Transverse colon (tissue), 3 donors: ENCODE measurements around the gene ZDHHC19.

Experiments used
- POLR2A ChIP-seq: fragments of 450-650 bp; IDR thresholded peaks from one replicate; pipeline ENCODE4 v1.6.1; 2016; ENCODE audit warnings: antibody characterized with exemption, mild to moderate bottlenecking, moderate library complexity
- TF ChIP-seq, protein P1 (sequence below), 5 experiments: fragments of 200-600 bp in 3 of 5; fragments of 450-650 bp in 2 of 5; sonication (generic) in 3 of 5; IDR thresholded peaks; 1 replicate in 2 of 5; 2 replicates in 3 of 5; pipeline ENCODE4 v1.5.1; 2016 to 2017; ENCODE audit warnings: antibody characterized with exemption in 5 of 5, inconsistent platforms in 3 of 5, mild to moderate bottlenecking in 2 of 5, moderate library complexity in 1 of 5

GRCh38 chr3:196219194-196219969 is 8.2 kb upstream of the ZDHHC19 start:
- TF ChIP-seq, protein P1, sequence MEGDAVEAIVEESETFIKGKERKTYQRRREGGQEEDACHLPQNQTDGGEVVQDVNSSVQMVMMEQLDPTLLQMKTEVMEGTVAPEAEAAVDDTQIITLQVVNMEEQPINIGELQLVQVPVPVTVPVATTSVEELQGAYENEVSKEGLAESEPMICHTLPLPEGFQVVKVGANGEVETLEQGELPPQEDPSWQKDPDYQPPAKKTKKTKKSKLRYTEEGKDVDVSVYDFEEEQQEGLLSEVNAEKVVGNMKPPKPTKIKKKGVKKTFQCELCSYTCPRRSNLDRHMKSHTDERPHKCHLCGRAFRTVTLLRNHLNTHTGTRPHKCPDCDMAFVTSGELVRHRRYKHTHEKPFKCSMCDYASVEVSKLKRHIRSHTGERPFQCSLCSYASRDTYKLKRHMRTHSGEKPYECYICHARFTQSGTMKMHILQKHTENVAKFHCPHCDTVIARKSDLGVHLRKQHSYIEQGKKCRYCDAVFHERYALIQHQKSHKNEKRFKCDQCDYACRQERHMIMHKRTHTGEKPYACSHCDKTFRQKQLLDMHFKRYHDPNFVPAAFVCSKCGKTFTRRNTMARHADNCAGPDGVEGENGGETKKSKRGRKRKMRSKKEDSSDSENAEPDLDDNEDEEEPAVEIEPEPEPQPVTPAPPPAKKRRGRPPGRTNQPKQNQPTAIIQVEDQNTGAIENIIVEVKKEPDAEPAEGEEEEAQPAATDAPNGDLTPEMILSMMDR (IDR thresholded peaks at IDR 0.05) = no peak
- TF ChIP-seq POLR2A = no peak
